K562 (cell line): ENCODE measurements around the gene JADE2. TPM values are rescaled to one million over a fixed set of nuclear protein-coding genes. Genes with fewer than 3 reads are reported as not detected.

Experiments used
- ATAC-seq: fragments of 200-7000 bp; cut with Tn5 transposase; 3 replicates; pipeline ENCODE4 v1.9.1; 2020; ENCODE audit warnings: moderate library complexity
- BruUV-seq: library from RNA; stranded (reverse); fragments of 400-500 nt; replicated peaks from 2 replicates; lab custom pipeline; 2021; lab: Mats Ljungman, UMichigan
- CTCF ChIA-PET: fragments of 300-600 bp; formaldehyde crosslinking; extraction: SDS; loops from one replicate; lab custom pipeline; 2021; ENCODE audit warnings: low intra/inter-chr PET ratio; lab: Yijun Ruan, JAX
- POLR2A ChIA-PET: fragments of 300-600, 350-650 bp; sonication (Branson Sonifier 250); formaldehyde crosslinking; extraction: SDS; loops from one replicate; lab custom pipeline; 2021; ENCODE audit warnings: antibody characterized with exemption, inconsistent platforms; lab: Yijun Ruan, JAX
- DNase-seq, 4 experiments: peaks; one replicate each; pipeline versions ENCODE4 v3.0.0 to v3.0.0-alpha.2; 2011 to 2018; ENCODE audit warnings: low spot score in 3 of 4, mixed read lengths in 3 of 4; ENCODE audit errors: extremely low read depth in 1 of 4
- FAIRE-seq: peaks from 2 replicates; lab custom pipeline; 2011; peaks lifted over from hg19 to GRCh38; lab: Jason Lieb, UNC
- H2AFZ ChIP-seq: 2 replicates; pipeline ENCODE4 v1.6.0; 2011; ENCODE audit warnings: low read depth, low read length, control low read depth, inconsistent platforms
- H3K27ac ChIP-seq: fragments of 200-600 bp; 3 replicates; pipeline ENCODE4 v1.8.0; 2011; ENCODE audit warnings: low read depth, mild to moderate bottlenecking, control low read depth, inconsistent platforms, low read length, moderate library complexity, mixed read lengths; ENCODE audit errors: extremely low read depth
- H3K27me3 ChIP-seq, 2 experiments: fragments of 300-600 bp in 1 of 2; 2 replicates in 1 of 2; 3 replicates in 1 of 2; pipeline versions ENCODE4 v1.6.0 to v1.8.0; 2011; ENCODE audit warnings: inconsistent platforms in 2 of 2, low read length in 2 of 2, mild to moderate bottlenecking in 1 of 2, mixed read lengths in 1 of 2, moderate library complexity in 1 of 2; ENCODE audit not compliant: control insufficient read depth in 2 of 2, insufficient read depth in 2 of 2
- H3K36me3 ChIP-seq: fragments of 300-600 bp; 3 replicates; pipeline ENCODE4 v1.8.0; 2011; ENCODE audit warnings: mild to moderate bottlenecking, low read length, inconsistent platforms; ENCODE audit not compliant: control insufficient read depth, insufficient read depth
- H3K4me1 ChIP-seq, 2 experiments: fragments of 200-600 bp in 1 of 2; replicated peaks in 1 of 2; 2 replicates in 1 of 2; 3 replicates in 1 of 2; pipeline versions ENCODE4 v1.5.1 to v1.8.0; 2011; ENCODE audit warnings: inconsistent platforms in 2 of 2, low read length in 2 of 2, mild to moderate bottlenecking in 1 of 2, mixed read lengths in 1 of 2, moderate library complexity in 1 of 2; ENCODE audit not compliant: control insufficient read depth in 2 of 2, insufficient read depth in 2 of 2
- H3K4me2 ChIP-seq: 2 replicates; pipeline ENCODE4 v1.6.1; 2011; ENCODE audit warnings: low read length, control low read depth, inconsistent platforms, mixed read lengths; ENCODE audit not compliant: insufficient read depth
- H3K4me3 ChIP-seq: fragments of 200-600 bp; sonication (generic), shearing (Covaris generic); 2 replicates; pipeline ENCODE4 v1.5.1; 2016; ENCODE audit warnings: control low read depth, inconsistent platforms
- H3K79me2 ChIP-seq: fragments of 200-600 bp; 3 replicates; pipeline ENCODE4 v1.8.0; 2011; ENCODE audit warnings: low read length, inconsistent platforms; ENCODE audit not compliant: control insufficient read depth, insufficient read depth
- H3K9ac ChIP-seq, 2 experiments: 2 replicates each; pipeline versions ENCODE4 v1.6.0 to v1.6.1; 2011; ENCODE audit warnings: low read depth in 2 of 2, low read length in 2 of 2, control low read depth in 1 of 2, inconsistent platforms in 1 of 2, mild to moderate bottlenecking in 1 of 2, mixed read lengths in 1 of 2; ENCODE audit not compliant: insufficient read depth in 1 of 2
- H3K9me1 ChIP-seq: one replicate; pipeline ENCODE4 v1.6.0; 2011; ENCODE audit warnings: inconsistent platforms, mild to moderate bottlenecking, low read length, moderate library complexity; ENCODE audit not compliant: control insufficient read depth, insufficient read depth
- H3K9me3 ChIP-seq: replicated peaks from 2 replicates; pipeline ENCODE4 v1.5.1; 2011; ENCODE audit warnings: low read depth, low read length, inconsistent platforms; ENCODE audit not compliant: control insufficient read depth, insufficient read depth
- H4K20me1 ChIP-seq: replicated peaks from 2 replicates; pipeline ENCODE4 v1.6.1; 2011; ENCODE audit warnings: low read length, inconsistent platforms, mixed read lengths; ENCODE audit not compliant: control insufficient read depth, insufficient read depth
- DIDO1 ChIP-seq: fragments of 450-650 bp; IDR thresholded peaks from 2 replicates; pipeline ENCODE4 v1.6.1; 2016; ENCODE audit warnings: low read depth, missing biosample characterization, missing genetic modification characterization
- DPF2 ChIP-seq: fragments of 450-650 bp; IDR thresholded peaks from 2 replicates; pipeline ENCODE4 v1.6.1; 2016
- HDAC1 ChIP-seq, 2 experiments: fragments of 450-650 bp; IDR thresholded peaks; 2 replicates each; pipeline ENCODE4 v1.6.1; 2016 to 2017; ENCODE audit warnings: inconsistent platforms in 1 of 2, mild to moderate bottlenecking in 1 of 2, moderate library complexity in 1 of 2
- HMG20B ChIP-seq: fragments of 250-450 bp; sonication (Bioruptor Pico); IDR thresholded peaks from 2 replicates; pipeline ENCODE4 v1.5.0; 2021; ENCODE audit warnings: mild to moderate bottlenecking
- JUN ChIP-seq, 2 experiments: sonication (generic) in 1 of 2; formaldehyde crosslinking in 1 of 2; IDR thresholded peaks; 2 replicates each; pipeline versions ENCODE4 v1.6.1 to v1.8.0; 2012 to 2022; ENCODE audit warnings: borderline replicate concordance in 2 of 2, mild to moderate bottlenecking in 2 of 2, improper control_type of control experiment in 1 of 2, low read depth in 1 of 2, low read length in 1 of 2, missing genetic modification reagents in 1 of 2
- JUND ChIP-seq, 2 experiments: IDR thresholded peaks; 2 replicates in 1 of 2; 3 replicates in 1 of 2; pipeline ENCODE4 v1.6.1; 2011; ENCODE audit warnings: borderline replicate concordance in 2 of 2, low read depth in 2 of 2, low read length in 2 of 2, improper control_type of control experiment in 1 of 2, missing biosample characterization in 1 of 2, missing genetic modification characterization in 1 of 2, missing genetic modification reagents in 1 of 2
- MLX ChIP-seq, 2 experiments: fragments of 450-650 bp in 1 of 2; sonication (generic) in 1 of 2; formaldehyde crosslinking; conservative IDR thresholded peaks; 2 replicates each; pipeline versions ENCODE4 v1.4.0 to v1.8.1; 2020 to 2022; ENCODE audit warnings: mild to moderate bottlenecking in 1 of 2, missing genetic modification reagents in 1 of 2
- NR3C1 ChIP-seq: sonication (generic); formaldehyde crosslinking; IDR thresholded peaks from 2 replicates; pipeline ENCODE4 v1.8.1; 2022; ENCODE audit warnings: missing genetic modification reagents
- TAL1 ChIP-seq: fragments of 450-650 bp; IDR thresholded peaks from 2 replicates; pipeline ENCODE4 v1.6.1; 2016; ENCODE audit warnings: mild to moderate bottlenecking
- TCF3 ChIP-seq: sonication (generic); formaldehyde crosslinking; IDR thresholded peaks from 2 replicates; pipeline ENCODE4 v1.4.0; 2020; ENCODE audit warnings: mild to moderate bottlenecking, missing genetic modification reagents
- THRB ChIP-seq: fragments of 450-650 bp; formaldehyde crosslinking; conservative IDR thresholded peaks from 2 replicates; pipeline ENCODE4 v1.4.0; 2022; ENCODE audit warnings: mild to moderate bottlenecking, missing genetic modification characterization
- YY1 ChIP-seq, 3 experiments: IDR thresholded peaks; 2 replicates each; pipeline ENCODE4 v1.6.1; 2011; ENCODE audit warnings: low read length in 2 of 3, mild to moderate bottlenecking in 2 of 3, moderate library complexity in 2 of 3, borderline replicate concordance in 1 of 3, control low read depth in 1 of 3, low read depth in 1 of 3; ENCODE audit not compliant: insufficient read depth in 3 of 3, insufficient replicate concordance in 2 of 3, control insufficient read depth in 1 of 3, insufficient read length in 1 of 3; ENCODE audit errors: extremely low read depth in 1 of 3
- ZBTB2 ChIP-seq: fragments of 450-650 bp; IDR thresholded peaks from 2 replicates; pipeline ENCODE4 v1.6.1; 2016; ENCODE audit warnings: antibody characterized with exemption
- ZEB2 ChIP-seq: fragments of 450-650 bp; IDR thresholded peaks from 2 replicates; pipeline ENCODE4 v1.6.1; 2016
- ZNF316 ChIP-seq: fragments of 450-650 bp; IDR thresholded peaks from 2 replicates; pipeline ENCODE4 v1.6.1; 2016
- ZNF780A ChIP-seq: fragments of 250-450 bp; sonication (Bioruptor Pico); IDR thresholded peaks from 2 replicates; pipeline ENCODE4 v1.5.0; 2021; ENCODE audit warnings: mild to moderate bottlenecking
- WGBS: fragments of 100-300 bp; shearing (Covaris generic); methylation state at CpG from one replicate; pipeline ENCODE4 v1.1.6; 2016; ENCODE audit warnings: low coverage, mixed read lengths; ENCODE audit not compliant: insufficient coverage; ENCODE audit errors: missing lambda C conversion rate; 5-methylcytosine and 5-hydroxymethylcytosine counted together
- in situ Hi-C: fragments of 300-500 bp; cut with MboI; formaldehyde crosslinking; loops from 4 replicates; pipeline ENCODE4 v1.15.0; 2018; ENCODE audit warnings: inconsistent platforms, mixed read lengths
- intact Hi-C: fragments of 100-400 bp; cut with micrococcal nuclease; formaldehyde crosslinking; loops from 2 replicates; pipeline ENCODE4 v1.14.2; 2022
- polyA plus RNA-seq, 8 experiments: library from polyadenylated mRNA; depleted of rRNA in 4 of 8; stranded (reverse) in 5 of 8; unstranded in 3 of 8; fragments of >200 nt; fragmentation: Nextera tagmentation in 2 of 8; fragmentation: Illumina TruSeq in 1 of 8; extraction: Ambion mirVana in 2 of 8; extraction: Trizol in 1 of 8; gene quantifications; 2 replicates each; pipeline versions ENCODE4 v1.2.1 to v1.2.3, GENCODE V29; 2011 to 2014; ENCODE audit warnings: inconsistent platforms in 1 of 8, missing spikeins in 1 of 8
- total RNA-seq, 7 experiments: library from RNA; depleted of rRNA in 6 of 7; stranded (reverse); fragments of >200 nt in 6 of 7; fragmentation: Illumina TruSeq in 2 of 7; extraction: Trizol in 2 of 7; gene quantifications; 2 replicates each; pipeline versions ENCODE4 v1.2.1 to v1.2.3, GENCODE V29; 2011 to 2021; ENCODE audit warnings: low replicate concordance in 1 of 7

JADE2 gene
- total and polyA plus RNA-seq, 9 of the 15 experiments (the other 6 are each of a cell fraction or from before 2014, with no cell fraction given): 0.50 to 23.3 (median 9.1) TPM

GRCh38 chr5:134510970-134511795 is 14.3 kb upstream of the JADE2 start:
- Histone ChIP-seq H3K27me3 (no peaks in the 10 kb centered on the region), H3K36me3 (no peaks in the 10 kb centered on the region), H3K79me2 (no peaks in the 10 kb centered on the region), H3K9me3 (no peaks in the 10 kb centered on the region), H2AFZ (peak overlapping the region; percentile 78), H3K27ac (peak overlapping the region; percentile 57; the same call in 2 of the 3 replicates), H3K4me1 (peaks cover 35 to 41% of the 10 kb centered on the region in 2 experiments), H3K4me2 (peak overlapping the region; percentile 34; the same call in 1 of the 2 replicates), H3K4me3 (no peak overlapping the region), H3K9me1 (no peaks in the 10 kb centered on the region), H3K9ac (peak overlapping the region; percentile 37 to 83; a peak in 1 of 4 replicates), H4K20me1 (no peaks in the 10 kb centered on the region)
- ATAC-seq: peak; percentile 13
- FAIRE-seq: peak; percentile 63
- 30% methylated on average over 9 of the region's 9 CpGs for WGBS
- intact Hi-C loops: loop anchor here (5.0 kb wide), 1 partner anchor 99 kb away; the partner anchor contains the start of gene CDKN2AIPNL
- ChIA-PET CTCF (no interaction called here), POLR2A (interaction anchor here (0.7 to 1.8 kb wide), 9 partner anchors 9 to 136 kb away, joined by 3 to 6 read pairs (median 4); no protein-coding TSS in a partner anchor)
- in situ Hi-C loops: loop anchor here (5.0 kb wide), 1 partner anchor 99 kb away; the partner anchor contains the start of gene CDKN2AIPNL
- no TSS peak for BruUV-seq
- DNase-seq: peak in 1 of 4 experiments; percentile 46
- no peak for TF ChIP-seq NR3C1
- no peak for TF ChIP-seq ZNF780A
- peak; percentile 14; the same call in 1 of the 2 replicates for TF ChIP-seq ZNF316
- peak; percentile 78 for TF ChIP-seq DPF2
- no peak for TF ChIP-seq HMG20B (CRISPR knock-in tag)
- peak in 1 of 3 experiments; percentile 18 for TF ChIP-seq YY1 (IDR thresholded peaks at IDR 0.05; ENCODE audit: borderline replicate concordance in 1 of 3, control insufficient read depth in 1 of 3, extremely low read depth in 1 of 3, insufficient read depth in 3 of 3, insufficient read length in 1 of 3, insufficient replicate concordance in 2 of 3, low read depth in 1 of 3, low read length in 2 of 3)
- peak; percentile 12; the same call in 1 of the 2 replicates for TF ChIP-seq TCF3 (CRISPR knock-in tag)
- peak in 1 of 2 experiments; percentile 36; a peak in 1 of 4 replicates for TF ChIP-seq HDAC1 (IDR thresholded peaks at IDR 0.05)
- TF ChIP-seq ZBTB2: peak; percentile 22; the same call in 1 of the 2 replicates
- 0 out of 2 replicates have a peak, but pooled peaks have one; percentile 3 for TF ChIP-seq JUN (IDR thresholded peaks at IDR 0.05; ENCODE audit: borderline replicate concordance, low read depth, low read length)
- TF ChIP-seq JUN (CRISPR knock-in tag; IDR thresholded peaks at IDR 0.05; ENCODE audit: borderline replicate concordance): no peak; the same call in 1 of the 2 replicates
- TF ChIP-seq TAL1: no peak
- peak; percentile 89 for TF ChIP-seq ZEB2
- TF ChIP-seq JUND (IDR thresholded peaks at IDR 0.05; ENCODE audit: borderline replicate concordance, low read depth, low read length): peak; percentile 54; the same call in 1 of the 2 replicates
- TF ChIP-seq JUND (tag; IDR thresholded peaks at IDR 0.05; ENCODE audit: borderline replicate concordance, low read depth, low read length): peak; percentile 51; the same call in 1 of the 3 replicates
- TF ChIP-seq MLX (CRISPR knock-in tag; conservative IDR thresholded peaks at IDR 0.05): no peak
- 0 out of 2 replicates have a peak, but pooled peaks have one; percentile 29 for TF ChIP-seq THRB (CRISPR knock-in tag)
- 0 out of 2 replicates have a peak, but pooled peaks have one; percentile 24 for TF ChIP-seq DIDO1
